Embryonic facial prominence (tissue), 1 donor: ENCODE data around the gene CYP27A1.

ENCODE experiments used
- DNase-seq: peaks from one replicate; pipeline ENCODE4 v3.0.0-alpha.2; 2016; ENCODE audit errors: extremely low spot score

CYP27A1 gene

GRCh38 chr2:218773881-218774280 lies 8.1 kb upstream of the CYP27A1 start:
- DNase-seq, result no peak

GRCh38 chr2:218776488-218776887 lies 5.5 kb upstream of the CYP27A1 start:
- DNase-seq, result no peak

- no peak for DNase-seq
Measured at GRCh38 chr2:218777276-218777990, 4.5 kb upstream of the CYP27A1 start.

GRCh38 chr2:218780046-218780445 lies 1.9 kb upstream of the CYP27A1 start:
- no peak for DNase-seq

GRCh38 chr2:218780851-218781690 lies 876 bp upstream of the CYP27A1 start:
- DNase-seq, result no peak

GRCh38 chr2:218782528-218782844 lies 539 bp downstream of the CYP27A1 start:
- DNase-seq, result no peak

GRCh38 chr2:218783688-218784087 lies 1.7 kb downstream of the CYP27A1 start:
- no peak for DNase-seq

GRCh38 chr2:218785103-218785502 lies 3.2 kb downstream of the CYP27A1 start:
- no peak for DNase-seq

- no peak for DNase-seq
Measured at GRCh38 chr2:218786133-218786532, 4.2 kb downstream of the CYP27A1 start.

GRCh38 chr2:218788529-218789255 lies 6.7 kb downstream of the CYP27A1 start:
- no peak for DNase-seq

GRCh38 chr2:218792433-218792832 lies 10.5 kb downstream of the CYP27A1 start:
- no peak for DNase-seq

GRCh38 chr2:218796691-218797090 lies 14.7 kb downstream of the CYP27A1 start:
- no peak for DNase-seq

GRCh38 chr2:218798767-218799504 lies 17.0 kb downstream of the CYP27A1 start:
- DNase-seq, result no peak

- DNase-seq, result no peak
Measured at GRCh38 chr2:218799990-218800389, 18.0 kb downstream of the CYP27A1 start.

GRCh38 chr2:218802386-218802994 lies 20.5 kb downstream of the CYP27A1 start:
- no peak for DNase-seq

- DNase-seq, result no peak
Measured at GRCh38 chr2:218804817-218805216, 22.9 kb downstream of the CYP27A1 start.

GRCh38 chr2:218805627-218806026 lies 23.7 kb downstream of the CYP27A1 start:
- DNase-seq, result no peak

GRCh38 chr2:218806346-218806978 lies 24.5 kb downstream of the CYP27A1 start:
- peak; percentile 56 for DNase-seq

- DNase-seq, result no peak
Measured at GRCh38 chr2:218807626-218808025, 25.7 kb downstream of the CYP27A1 start.

- no peak for DNase-seq
Measured at GRCh38 chr2:218809515-218809914, 27.6 kb downstream of the CYP27A1 start.

GRCh38 chr2:218810256-218810655 lies 28.3 kb downstream of the CYP27A1 start:
- DNase-seq, result no peak
